NCI-H1417 (cell line): Measurements from ENCODE around the gene TRIM10.

Experiments used
- DNase-seq, 3 experiments: peaks; one replicate each; lab custom pipeline; 2025; lab: John Stamatoyannopoulos, UW

TRIM10 gene, protein sequence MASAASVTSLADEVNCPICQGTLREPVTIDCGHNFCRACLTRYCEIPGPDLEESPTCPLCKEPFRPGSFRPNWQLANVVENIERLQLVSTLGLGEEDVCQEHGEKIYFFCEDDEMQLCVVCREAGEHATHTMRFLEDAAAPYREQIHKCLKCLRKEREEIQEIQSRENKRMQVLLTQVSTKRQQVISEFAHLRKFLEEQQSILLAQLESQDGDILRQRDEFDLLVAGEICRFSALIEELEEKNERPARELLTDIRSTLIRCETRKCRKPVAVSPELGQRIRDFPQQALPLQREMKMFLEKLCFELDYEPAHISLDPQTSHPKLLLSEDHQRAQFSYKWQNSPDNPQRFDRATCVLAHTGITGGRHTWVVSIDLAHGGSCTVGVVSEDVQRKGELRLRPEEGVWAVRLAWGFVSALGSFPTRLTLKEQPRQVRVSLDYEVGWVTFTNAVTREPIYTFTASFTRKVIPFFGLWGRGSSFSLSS

DNA sequence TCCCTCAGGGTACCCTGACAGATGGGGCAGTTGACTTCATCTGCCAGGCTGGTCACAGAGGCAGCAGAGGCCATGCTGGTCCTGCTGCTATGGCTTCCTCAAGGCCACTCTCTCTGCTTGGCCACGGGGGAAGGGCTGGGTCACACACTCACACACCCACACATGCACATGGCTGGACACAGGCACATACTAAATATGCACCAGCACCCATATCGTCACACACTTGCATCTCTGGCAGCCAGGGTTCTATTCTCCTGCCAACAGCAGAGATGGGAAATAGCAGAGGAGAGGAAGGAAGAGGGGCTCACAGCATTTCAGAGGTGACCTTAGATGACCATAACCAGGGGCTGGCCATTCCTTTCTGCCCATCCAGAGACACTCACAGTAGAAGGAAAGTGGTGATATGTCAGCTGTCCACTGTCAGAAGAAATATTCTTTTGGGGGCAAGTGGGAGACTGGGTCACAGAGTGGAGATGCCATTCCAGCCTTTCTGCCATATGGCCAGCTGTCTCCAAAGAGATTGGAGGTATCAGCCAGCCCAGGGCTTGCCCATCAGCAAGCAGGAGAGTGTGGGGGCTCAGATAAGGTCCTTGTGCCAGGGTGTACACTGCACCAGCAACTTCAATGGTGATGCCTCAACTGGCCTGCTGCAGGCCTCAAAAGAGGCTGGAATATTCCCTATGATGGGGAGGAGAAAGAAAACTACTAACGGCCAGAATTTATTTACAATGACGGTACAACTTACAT, at the start of gene TRIM10:
TSS of gene TRIM10 (minus strand) at position 427 of the 747 bp plus-strand sequence. CDS start at position 74, 353 bp downstream.
- no peak for DNase-seq

DNA sequence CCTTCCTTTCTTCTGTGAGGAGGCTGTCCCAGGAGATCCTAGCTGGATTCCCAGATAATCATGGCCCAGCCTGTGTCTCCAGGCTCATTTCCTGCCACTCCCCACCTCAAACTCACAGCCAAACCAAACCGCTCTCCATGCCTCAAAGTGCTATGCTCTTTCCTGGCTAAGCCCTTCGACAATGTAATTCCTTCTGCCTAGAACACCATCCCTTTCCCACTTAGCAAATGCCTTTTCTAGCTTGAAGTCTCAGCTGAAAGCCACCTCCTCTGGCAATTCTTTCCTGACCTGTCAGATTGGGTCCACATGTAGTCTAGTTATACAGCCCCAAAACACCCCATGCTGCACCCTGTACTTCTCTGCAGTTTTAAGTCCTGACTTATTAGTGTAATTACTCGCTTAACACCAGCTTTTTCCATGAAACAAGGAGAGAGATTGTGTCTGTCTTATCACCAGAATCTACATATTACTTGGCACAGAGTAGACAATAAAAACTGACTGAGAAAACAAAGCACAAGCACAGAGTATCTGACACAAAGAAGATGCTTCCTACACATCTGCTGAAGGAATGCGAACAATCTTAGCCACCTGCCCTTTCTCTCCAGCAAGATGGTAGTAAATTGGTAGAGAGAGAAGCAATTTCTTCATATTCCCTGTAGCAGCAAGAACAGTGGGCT, 46.7 kb upstream of the TRIM10 start:
- no peak for DNase-seq

DNA sequence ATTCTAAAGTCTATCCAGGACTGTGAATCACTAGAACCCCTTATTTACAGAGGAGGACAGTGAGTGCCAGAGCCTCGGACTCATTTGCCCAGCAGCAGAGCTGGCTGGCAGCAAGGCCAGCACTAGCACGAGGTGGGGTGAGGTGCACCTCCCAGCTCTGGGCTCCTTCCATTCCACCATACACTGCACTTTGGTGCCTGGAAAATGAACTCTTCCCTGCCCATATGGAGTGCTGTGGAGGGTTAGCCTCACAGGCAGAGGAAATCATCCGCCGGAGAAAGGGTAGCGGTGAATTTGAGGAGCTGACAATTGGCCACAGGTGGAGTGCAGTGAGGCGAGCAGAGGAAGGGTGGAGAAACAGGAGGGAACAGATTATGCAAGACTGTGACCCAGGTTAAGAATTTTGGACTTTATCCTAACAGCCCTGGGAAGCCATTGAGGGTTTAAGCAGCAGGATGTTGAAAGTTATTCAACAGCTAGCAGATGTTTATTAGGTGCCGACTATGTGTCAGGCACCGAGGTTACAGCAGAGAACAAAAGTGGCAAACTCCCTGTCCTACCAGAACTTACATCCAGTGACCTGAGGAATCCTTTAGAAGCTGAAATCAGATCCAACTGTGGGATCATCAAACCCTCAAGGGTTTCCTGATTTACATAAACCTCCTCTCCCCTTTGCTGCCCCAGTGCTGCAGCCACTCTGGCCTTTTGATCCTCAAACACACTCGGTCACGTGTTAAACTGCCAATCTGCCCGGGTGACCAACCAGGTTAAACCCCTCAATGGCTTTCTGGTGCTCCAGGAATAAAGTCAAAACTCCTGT, 46.0 kb upstream of the TRIM10 start:
- DNase-seq = no peak

DNA sequence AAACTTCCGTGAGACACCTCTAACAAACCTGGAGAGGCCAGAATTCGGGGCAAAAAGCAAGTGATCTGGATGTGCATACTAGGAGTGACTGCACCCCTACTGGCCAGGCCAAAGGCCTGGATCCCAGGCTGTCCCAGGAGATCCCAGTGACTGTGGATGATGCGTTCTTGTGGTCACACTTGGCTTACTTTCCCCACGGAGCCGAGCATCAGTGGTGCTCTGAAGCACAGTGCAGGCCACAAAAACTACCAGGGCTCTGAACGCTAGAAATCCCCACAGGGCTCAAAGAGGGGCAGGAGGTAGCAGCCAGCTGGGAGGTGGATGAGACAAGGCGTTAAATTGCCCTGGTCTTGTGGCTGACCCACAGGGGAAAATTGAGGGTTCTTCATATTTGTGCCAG, 45.1 kb upstream of the TRIM10 start:
- DNase-seq = no peak

DNA sequence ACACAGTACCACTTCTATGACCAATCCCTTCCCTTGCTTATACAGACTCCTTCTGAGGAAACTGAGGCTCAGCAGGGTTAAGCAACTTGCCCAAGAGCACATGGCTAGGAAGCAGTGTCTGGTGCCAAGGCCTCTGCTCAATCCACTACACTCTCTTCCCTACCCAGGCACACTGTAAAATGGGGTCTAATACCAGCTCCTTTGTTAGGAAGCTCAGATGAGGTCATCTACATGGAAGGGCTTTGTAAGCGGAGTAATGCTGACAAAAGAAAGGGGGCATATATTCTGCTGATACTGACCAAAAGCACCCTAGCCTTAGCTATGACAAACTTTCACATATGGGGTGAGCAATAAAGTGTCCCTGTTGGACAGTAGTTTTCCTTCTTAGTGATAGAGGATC, 43.1 kb upstream of the TRIM10 start:
- DNase-seq = no peak

DNA sequence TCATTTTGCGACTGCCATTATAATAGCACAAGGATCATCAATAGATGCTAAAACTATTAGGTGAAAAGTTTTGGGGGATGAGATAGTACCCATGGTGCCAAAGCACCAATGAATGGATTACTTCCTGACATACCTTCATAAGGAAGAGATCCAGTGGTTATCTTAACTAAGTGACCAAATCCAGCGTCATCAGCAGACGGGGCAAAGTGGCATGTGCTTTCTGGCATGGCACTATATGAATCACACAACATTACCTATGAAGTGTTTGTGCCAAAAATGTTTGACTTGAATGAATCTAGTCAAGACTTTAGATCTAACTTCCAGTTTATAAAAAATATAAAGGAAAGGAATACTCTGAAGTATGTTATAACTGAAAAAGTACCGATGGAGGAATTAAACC, 41.4 kb upstream of the TRIM10 start:
- DNase-seq = no peak

DNA sequence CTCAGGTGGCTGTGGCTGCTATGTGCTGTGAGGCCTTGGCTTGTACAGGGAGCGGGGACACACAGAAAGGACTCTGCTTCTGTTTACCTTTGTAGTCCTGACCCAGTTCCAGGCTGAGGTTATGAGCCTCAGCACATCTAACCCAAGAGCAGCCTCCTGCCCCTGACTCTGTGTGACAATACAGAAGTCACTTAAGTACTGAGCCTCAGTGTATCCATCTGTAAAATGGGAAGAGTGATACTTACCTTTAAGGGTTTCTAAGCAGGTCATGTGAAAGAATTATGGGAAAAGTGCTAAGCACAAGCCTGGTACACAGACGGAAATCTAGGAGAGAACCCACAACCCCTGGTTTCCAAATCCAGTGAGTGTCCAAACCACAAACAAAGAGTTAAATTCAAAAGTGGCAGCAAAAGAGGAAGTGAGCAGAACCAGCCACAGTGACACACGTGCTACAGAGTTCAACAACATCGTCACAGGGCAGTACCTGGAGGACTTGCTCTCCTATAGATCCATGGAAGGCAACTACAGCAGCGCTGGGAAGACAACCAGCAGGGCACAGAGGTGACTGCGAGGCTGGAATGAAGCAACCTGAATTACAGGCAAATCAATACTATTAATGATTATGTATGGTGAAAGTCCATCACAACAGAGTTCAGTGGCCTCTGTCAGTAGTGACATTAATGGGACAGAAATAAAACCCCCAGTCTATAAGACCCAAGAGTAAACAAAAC, 39.7 kb upstream of the TRIM10 start:
- DNase-seq = no peak

DNA sequence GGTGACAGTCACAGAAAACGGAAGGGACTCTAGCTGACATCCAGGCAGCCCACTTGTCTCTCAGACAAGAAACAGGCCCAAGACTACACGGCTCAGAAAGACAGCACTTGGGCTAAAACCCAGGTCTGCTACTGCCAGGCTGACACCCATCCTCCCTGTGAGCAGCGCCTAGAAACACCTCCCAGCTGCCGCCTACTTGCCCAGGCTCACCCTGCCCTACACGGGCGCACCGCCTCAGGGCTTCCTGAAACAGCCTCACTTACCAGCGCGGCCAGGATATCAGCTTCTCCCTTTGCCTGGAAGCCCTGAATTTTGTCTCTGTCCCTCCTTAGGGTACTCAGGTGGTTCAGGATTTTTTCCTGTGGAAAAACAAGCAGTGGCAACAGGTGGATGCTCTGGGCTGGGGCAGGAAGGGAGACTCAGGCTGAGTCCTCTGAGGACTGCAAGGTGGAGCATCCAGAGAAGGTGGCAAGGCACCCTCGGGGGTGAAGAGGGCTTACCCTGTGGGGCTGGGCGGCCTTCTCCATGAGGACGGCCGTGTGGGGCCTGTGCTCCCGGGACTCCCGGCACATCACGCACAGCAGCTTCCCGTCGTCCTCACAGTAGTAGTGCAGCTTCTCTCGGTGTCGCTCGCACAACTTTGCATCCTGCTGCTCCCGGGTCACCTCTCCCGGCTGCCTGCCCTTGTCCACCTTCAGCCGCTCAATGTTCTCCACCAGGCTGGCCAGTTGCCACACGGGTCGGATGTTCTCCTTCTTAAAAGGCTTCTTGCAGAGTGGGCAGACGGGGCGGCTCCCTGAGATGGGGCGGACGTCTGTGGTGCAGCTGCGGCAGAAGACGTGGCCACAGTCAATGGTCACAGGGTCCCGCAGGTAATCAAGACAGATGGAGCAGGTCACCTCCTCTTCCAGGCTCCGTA, 37.4 kb upstream of the TRIM10 start:
- no peak for DNase-seq

DNA sequence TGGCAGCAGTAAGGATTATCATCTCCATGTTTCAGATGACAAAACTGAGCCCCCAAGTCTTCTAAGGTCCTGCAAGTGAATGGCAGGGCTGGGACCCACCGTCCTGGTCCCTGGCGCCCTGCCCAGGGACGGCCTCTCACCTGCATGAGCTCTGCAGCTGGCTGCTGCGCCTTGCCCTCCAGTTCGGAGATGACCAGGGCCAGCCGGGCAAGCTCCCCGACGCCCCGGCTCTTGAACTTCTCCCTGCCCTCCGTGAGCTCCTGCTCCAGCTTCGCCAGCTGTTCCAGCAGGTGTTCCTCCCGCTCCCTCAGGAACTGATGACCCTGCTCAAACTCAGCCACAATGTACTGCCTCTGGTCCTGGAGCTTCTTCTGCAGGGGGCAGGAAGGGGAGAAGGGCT, 35.4 kb upstream of the TRIM10 start:
- no peak for DNase-seq

DNA sequence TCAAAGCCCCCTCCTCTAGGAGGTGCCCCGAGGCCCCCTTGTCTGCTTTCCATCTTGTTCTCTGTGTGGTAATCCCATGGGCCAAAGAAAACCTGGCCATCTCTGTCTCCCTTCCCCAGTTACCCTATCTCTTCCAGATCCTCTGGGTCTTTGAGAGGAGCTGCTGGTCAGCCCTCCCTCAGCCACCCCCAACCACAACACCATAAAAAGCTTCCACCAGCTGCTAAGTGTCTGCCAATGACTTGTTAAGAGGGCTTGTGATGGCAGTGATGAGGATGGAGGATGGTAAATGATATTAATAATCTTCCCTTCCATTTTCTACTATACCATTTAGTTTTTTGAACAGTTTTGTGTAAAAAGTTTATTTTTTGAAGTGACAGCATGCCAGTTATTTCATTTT, 34.9 kb upstream of the TRIM10 start:
- DNase-seq = no peak

DNA sequence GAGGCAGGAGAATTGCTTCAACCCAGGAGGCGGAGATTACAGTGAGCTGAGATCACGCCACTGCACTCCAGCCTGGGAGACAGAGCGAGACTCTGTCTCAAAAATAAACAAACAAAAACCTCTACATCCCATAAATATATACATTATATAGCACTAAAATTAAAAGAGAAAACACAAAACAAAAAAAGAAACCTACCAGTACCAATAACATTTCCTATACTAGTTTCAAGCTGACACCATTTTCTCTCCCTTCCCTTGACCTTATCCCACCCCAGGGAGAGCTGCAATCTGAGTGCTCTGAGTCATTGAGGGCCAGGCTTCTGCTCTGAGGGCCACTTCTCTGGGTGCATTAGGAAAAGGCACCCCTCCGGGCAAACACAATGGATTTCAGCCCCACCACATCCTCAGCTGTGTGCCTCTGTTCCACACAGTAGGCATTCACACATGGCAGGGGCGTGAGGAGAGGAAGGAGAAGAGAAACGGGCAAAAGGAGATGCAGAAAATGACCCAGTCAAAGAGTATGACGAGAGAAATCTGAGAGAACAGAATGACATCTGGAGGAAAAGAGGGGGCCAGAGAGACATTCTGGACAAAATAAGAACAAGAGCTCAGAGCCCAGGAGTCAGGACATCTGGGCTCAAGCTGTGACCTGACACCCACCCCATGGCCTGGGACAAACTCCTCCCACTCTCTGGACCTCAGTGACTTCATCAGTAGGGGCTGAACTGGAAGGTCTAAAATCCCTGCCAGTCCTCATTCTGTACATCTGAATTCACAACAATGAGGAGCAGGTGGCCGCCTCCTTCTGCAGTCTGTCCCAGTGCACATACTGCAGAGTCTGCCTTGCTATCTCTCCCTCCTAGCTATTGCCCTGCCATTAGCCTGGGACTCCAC, 34.0 kb upstream of the TRIM10 start:
- DNase-seq = no peak

DNA sequence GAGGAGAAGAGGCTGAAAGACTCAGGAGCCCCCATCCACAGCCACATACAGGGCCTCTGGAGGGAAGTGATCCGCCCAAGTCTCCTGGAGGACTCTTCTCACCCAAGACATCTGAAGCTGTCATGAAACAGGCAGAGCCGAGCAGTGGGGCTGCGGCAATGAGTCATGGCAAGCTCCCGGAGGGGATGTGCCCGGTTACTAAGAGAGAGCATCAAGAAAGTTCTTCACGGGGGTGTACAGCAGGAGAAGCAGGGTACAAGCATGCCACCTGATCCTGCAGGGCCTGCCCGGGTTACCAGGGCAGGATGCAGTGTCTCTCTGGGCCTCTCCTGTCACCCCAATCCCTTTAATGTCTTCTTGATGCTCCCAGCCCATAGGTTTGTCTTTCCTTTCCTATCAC, 31.1 kb upstream of the TRIM10 start:
- DNase-seq = no peak

DNA sequence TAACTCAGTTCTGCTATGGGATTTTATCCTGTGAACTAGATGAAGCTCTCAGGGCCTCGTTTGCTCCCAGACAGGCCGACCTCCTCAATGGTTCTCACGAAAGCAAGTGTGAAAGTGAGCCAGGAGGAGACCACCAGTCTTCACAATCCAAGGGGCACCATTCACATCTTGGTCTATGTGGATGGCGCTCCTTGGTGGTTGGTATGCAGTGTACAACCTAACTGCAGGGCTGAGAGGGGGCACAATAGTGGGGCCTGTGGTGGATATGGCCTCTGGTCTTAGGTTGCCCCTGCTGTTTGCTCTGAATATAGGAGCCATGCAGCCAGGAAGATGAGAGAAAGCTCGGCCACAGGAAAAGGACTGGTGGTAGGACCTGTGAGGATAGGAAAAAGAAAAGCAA, 27.5 kb upstream of the TRIM10 start:
- DNase-seq = no peak

DNA sequence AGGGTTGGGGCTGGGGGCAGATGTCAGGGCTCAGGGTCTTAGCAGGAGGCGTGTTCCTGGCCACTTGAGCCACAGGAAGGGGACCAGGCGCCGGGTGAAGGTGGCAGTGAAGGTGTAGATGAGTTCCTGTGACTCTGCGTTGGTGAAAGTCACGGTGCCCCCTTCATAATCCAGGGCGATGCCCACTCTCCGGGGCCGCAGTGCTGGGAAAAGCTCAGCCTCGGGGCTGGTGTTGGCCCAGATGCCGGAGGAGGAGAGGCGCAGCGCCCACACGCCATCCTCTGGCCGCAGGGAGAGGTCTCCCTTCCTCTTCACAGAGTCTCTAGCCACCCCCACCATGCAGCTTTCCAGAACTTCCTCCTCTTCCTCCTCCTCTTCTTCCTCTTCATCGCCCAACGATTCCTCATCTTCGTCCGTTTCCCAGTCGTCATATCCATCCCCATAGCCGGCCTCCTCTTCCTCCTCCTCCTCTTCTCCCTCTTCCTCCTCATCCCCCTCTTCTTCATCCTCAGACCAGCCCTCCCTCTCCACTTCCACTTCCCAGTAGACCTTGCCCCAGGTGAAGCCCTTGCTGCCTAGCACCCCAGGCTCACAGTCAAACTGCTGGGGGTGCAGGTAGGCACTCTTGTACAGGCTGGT, 25.0 kb upstream of the TRIM10 start:
- no peak for DNase-seq

DNA sequence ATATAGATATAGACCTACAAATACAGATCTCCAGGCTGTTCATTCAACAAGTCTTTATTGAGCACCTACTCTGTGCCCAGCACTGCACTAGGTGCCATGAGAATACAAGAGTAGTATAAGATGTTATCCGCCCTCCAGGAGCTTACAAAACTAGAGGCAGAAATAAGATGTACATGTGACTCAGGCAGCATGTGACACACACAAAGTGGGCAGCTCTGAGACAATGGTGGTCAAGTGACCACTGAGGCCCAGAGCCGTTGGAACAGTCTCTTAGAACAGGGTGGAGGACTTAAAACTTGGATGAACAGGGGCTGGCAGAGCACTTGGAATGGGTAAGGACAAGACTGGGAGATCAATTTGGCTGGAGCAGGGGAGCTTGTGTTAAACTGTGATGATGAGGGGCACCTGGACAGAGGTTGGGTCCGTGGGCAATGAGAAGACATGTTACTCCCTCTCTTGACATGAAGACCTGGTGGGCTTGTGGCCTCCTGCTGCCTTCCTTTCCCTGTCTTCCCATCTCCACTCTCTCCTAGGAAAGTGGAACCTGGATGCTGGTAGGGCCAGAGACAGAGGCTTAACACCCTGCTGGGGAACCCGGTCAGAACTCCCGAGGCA, 23.5 kb upstream of the TRIM10 start:
- DNase-seq = no peak

DNA sequence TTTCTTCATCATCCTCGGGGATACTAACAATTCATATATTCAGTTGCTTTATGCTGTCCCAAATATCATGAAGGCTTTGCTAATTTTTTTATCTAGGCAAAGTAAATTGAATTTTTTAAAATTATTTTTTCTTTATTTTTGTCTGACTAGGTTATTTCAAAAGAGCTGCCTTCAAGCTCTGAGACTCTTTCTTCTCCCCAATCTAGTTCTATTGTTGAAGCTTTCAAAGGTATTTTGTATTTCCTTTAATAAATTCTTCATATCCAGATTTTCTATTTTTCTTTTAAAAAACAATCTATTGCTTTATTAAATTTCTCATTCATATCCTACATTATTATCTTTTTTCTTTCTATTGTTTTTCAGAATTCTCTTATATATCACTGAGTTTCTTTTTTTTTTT, 19.1 kb upstream of the TRIM10 start:
- DNase-seq = no peak

DNA sequence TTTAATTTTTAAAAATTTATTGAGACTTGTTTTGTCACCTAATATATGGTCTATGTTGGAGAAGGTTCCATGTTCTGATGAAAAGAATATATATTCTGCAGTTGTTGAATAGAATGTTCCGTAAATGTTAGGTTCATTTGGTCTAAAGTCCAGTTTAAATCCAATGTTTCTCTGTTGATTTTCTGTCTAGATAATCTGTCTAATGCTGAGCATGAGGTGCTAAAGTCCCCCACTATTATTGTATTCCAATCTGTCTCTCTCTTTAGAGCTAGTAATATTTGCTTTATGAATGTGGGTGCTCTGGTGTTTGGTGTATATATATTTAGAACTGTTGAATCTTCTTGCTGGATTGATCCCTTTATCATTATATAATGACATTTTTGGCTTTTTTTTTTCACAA, 17.8 kb upstream of the TRIM10 start:
- no peak for DNase-seq

DNA sequence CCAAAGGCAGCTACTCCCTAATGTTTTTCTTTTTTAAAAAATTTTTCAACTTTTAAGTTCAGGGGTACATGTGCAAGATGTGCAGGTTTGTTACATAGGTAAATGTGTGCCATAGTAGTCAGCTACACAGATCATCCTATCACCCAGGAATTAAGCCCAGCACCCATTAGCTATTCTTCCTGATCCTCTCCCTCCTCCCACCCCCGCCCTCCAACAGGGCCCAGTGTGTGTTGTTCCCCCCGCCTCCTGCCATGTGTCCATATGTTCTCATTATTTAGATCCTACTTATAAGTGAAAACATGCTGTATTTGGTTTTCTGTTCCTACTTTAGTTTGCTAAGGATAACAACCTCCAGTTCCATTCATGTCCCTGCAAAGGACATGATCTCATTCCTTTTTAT, 14.8 kb upstream of the TRIM10 start:
- no peak for DNase-seq
